ENCODE measurements around the gene ZNF570. TPM values are rescaled to one million over a fixed set of nuclear protein-coding genes. Genes with fewer than 3 reads are reported as not detected.

ZNF570 gene
- 2.9 and 3.3 TPM in 2 replicates for total RNA-seq (2022)
- percentile 42 among the genes with signal in this experiment for Bru-seq, nascent RNA
- percentile 49 among the genes with signal in this experiment for BruChase-seq, experiment 1, labeled RNA remaining after a 6-hour chase
- BruChase-seq, experiment 2, labeled RNA remaining after a 2-hour chase = percentile 48 among the genes with signal in this experiment
- long read RNA-seq, full-length matches to known transcripts = 2 of 3 reads
- long read RNA-seq, partial matches to known transcripts = 0 of 3 reads
- long read RNA-seq, other reads (novel, unspliced or antisense) = 1 of 3 reads

DNA sequence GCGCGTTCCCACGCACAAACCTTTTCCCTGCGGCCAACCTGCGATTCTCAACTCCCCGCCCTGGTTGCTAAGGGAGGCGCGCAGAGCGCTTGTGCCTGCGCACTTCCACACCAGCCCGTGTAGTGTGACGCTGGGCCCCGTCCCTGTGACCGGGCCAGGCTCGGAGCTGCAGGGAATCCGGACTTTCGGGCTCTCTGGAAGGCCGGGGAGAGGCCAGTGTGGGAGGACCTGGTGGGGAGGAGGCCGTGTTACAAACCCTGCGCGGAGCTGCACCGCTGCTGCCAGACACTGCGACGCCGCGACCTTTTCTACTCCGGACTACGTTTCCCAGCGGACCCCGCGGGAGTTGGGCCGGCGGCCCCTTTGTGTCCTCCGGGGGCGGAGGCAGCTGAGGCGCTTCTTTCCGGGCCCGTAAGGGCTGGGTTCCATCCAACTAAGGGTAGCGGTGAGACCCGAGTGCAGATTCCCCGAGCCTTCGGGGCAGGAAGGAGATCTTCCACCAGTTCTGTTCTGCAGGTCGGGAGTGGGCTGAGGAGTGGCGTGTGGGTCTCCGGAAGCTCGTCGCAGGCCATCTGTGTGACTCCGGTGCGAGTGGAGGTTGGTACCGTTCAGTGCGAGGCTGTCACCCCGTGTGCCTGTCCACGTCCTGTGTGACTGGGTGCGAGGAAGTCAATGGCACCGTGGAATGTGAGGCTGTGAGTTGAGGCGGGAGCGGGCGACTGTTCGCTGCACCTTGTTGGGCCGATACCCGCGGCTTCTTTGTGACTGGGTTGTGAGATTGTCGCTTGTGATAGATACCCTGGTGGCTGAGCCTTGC is at the start of gene ZNF570:
ZNF570 (plus strand) TSS at position 396 of the 817 bp plus-strand sequence. CDS start 999 bp downstream, outside the sequence.
- Mint-ChIP-seq H3K4me3 (ENCODE audit: low read depth, unreplicated experiment) (peak within 1 kb of the TSS; percentile 92), H3K36me3 (ENCODE audit: insufficient read depth, unreplicated experiment) (peaks cover 28% of the 10 kb centered on the region), H3K27ac (ENCODE audit: unreplicated experiment) (peak within 1 kb of the TSS; percentile 57), H3K4me1 (ENCODE audit: low read depth, unreplicated experiment) (no peaks in the 10 kb centered on the region), H3K9me3 (ENCODE audit: low read depth, unreplicated experiment) (peaks cover 14% of the 10 kb centered on the region), H3K27me3 (ENCODE audit: unreplicated experiment) (no peaks in the 10 kb centered on the region)
- no TSS peak for BruUV-seq (replicated peaks)
- TF ChIP-seq, protein P1, sequence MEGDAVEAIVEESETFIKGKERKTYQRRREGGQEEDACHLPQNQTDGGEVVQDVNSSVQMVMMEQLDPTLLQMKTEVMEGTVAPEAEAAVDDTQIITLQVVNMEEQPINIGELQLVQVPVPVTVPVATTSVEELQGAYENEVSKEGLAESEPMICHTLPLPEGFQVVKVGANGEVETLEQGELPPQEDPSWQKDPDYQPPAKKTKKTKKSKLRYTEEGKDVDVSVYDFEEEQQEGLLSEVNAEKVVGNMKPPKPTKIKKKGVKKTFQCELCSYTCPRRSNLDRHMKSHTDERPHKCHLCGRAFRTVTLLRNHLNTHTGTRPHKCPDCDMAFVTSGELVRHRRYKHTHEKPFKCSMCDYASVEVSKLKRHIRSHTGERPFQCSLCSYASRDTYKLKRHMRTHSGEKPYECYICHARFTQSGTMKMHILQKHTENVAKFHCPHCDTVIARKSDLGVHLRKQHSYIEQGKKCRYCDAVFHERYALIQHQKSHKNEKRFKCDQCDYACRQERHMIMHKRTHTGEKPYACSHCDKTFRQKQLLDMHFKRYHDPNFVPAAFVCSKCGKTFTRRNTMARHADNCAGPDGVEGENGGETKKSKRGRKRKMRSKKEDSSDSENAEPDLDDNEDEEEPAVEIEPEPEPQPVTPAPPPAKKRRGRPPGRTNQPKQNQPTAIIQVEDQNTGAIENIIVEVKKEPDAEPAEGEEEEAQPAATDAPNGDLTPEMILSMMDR (IDR thresholded peaks at IDR 0.05; ENCODE audit: unreplicated experiment) = no peak
- peak; percentile 87 for DNase-seq
- CTCF ChIA-PET = interaction anchor here (0.6 to 1.0 kb wide), 3 partner anchors 15 to 156 kb away, joined by 4 to 7 read pairs (median 6); no protein-coding TSS in a partner anchor
- intact Hi-C loops (cut with micrococcal nuclease; ENCODE audit: unreplicated experiment) = no loop called here

DNA sequence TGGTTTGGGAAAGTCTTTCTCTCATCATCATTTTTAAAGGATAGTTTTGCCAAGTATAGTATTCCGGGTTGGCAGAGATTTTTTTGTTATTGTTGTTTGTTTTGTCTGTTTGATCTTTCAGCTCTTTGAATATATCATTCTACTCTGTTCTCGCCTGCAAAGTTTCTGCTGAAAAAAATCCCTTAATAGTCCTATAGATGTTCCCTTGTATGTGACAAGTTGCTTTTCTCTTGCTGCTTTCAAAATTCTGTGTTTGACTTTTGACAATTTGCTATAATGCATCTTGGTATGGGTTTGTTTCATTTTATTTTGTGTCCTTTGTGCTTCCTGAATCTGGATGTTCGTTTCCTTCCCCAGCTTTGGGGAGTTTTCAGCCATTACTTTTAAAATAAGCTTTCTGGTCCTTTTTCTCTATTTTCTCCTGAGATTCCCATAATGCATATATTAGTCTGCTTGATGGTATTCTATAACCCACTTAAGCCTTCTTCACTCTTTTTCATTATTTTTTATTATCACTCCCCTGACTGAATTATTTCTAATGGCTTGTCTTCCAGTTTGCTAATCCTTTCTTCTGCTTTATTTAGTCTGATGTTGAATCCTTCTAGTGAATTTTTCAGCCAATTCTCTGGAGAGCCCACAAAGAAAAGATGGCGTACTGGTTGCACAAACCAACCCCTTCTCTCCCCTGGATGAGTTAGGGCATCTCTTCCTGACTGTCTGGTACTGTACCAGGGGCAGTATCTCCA is 16.5 kb upstream of the ZNF570 start:
- CTCF ChIA-PET = no interaction called here
- TF ChIP-seq, protein P1 (IDR thresholded peaks at IDR 0.05; ENCODE audit: unreplicated experiment) = no peak
- Mint-ChIP-seq H3K27ac (ENCODE audit: unreplicated experiment) (no peak overlapping the region), H3K4me1 (ENCODE audit: low read depth, unreplicated experiment) (no peaks in the 10 kb centered on the region), H3K36me3 (ENCODE audit: insufficient read depth, unreplicated experiment) (no peaks in the 10 kb centered on the region), H3K9me3 (ENCODE audit: low read depth, unreplicated experiment) (peaks cover 43% of the 10 kb centered on the region), H3K27me3 (ENCODE audit: unreplicated experiment) (no peaks in the 10 kb centered on the region), H3K4me3 (ENCODE audit: low read depth, unreplicated experiment) (no peak overlapping the region)
- BruUV-seq (replicated peaks) = no TSS peak
- DNase-seq = no peak
- intact Hi-C loops (cut with micrococcal nuclease; ENCODE audit: unreplicated experiment) = no loop called here

DNA sequence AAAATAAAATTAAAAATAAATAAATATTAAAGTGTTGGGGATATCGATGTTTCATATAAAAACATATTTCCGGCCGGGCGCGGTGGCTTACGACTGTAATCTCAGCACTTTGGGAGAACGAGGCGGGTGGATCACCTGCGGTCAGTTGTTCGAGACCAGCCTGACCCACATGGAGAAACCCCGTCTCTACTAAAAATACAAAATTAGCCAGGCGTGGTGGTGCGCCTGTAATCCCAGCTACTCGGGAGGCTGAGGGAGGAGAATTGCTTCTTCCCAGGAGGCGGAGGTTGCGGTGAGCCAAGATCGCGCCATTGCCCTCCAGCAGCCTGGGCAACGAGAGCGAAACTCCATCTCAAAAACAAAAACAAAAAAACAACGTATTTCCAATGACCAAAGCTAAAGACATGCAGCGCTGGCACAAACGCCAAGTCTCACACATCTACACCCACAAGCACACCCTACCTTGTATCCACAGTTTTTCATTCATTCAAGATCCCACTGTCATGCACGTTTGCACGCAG is 2.8 kb upstream of the ZNF570 start:
- intact Hi-C loops (cut with micrococcal nuclease; ENCODE audit: unreplicated experiment) = loop anchor here (2.0 kb wide), 1 partner anchor 128 kb away; the partner anchor contains the start of genes ZNF540 and ZNF571
- peaks cover 14% of the 10 kb centered on the region for H3K9me3 Mint-ChIP-seq (ENCODE audit: low read depth, unreplicated experiment)
- TF ChIP-seq, protein P1 (IDR thresholded peaks at IDR 0.05; ENCODE audit: unreplicated experiment) = no peak
- TSS peak; percentile 31 for BruUV-seq (replicated peaks)
- H3K4me3 Mint-ChIP-seq (ENCODE audit: low read depth, unreplicated experiment) = peak overlapping the region; percentile 95
- H3K4me1 Mint-ChIP-seq (ENCODE audit: low read depth, unreplicated experiment) = no peaks in the 10 kb centered on the region
- CTCF ChIA-PET = no interaction called here
- DNase-seq = no peak
- H3K36me3 Mint-ChIP-seq (ENCODE audit: insufficient read depth, unreplicated experiment) = peaks cover 28% of the 10 kb centered on the region
- peak overlapping the region; percentile 89 for H3K27ac Mint-ChIP-seq (ENCODE audit: unreplicated experiment)
- no peaks in the 10 kb centered on the region for H3K27me3 Mint-ChIP-seq (ENCODE audit: unreplicated experiment)

Measured in Calu3 (cell line).